Measurements from ENCODE around the gene TCEAL3.
"Not testable (repeated sequence)": the region's sequence is repeated elsewhere in the genome, so short reads cannot be mapped to it uniquely, and the experiment has no call there.

TCEAL3 gene

GRCh38 chrX:103628386-103629317 is 20.9 kb downstream of the TCEAL3 start, which contains the start of gene TCEAL1:
Gene TCEAL1, plus strand, starts transcription at chrX:103628975. Its CDS starts 942 bp downstream, at chrX:103629917.
- peak; percentile 12 for DNase-seq

DNA sequence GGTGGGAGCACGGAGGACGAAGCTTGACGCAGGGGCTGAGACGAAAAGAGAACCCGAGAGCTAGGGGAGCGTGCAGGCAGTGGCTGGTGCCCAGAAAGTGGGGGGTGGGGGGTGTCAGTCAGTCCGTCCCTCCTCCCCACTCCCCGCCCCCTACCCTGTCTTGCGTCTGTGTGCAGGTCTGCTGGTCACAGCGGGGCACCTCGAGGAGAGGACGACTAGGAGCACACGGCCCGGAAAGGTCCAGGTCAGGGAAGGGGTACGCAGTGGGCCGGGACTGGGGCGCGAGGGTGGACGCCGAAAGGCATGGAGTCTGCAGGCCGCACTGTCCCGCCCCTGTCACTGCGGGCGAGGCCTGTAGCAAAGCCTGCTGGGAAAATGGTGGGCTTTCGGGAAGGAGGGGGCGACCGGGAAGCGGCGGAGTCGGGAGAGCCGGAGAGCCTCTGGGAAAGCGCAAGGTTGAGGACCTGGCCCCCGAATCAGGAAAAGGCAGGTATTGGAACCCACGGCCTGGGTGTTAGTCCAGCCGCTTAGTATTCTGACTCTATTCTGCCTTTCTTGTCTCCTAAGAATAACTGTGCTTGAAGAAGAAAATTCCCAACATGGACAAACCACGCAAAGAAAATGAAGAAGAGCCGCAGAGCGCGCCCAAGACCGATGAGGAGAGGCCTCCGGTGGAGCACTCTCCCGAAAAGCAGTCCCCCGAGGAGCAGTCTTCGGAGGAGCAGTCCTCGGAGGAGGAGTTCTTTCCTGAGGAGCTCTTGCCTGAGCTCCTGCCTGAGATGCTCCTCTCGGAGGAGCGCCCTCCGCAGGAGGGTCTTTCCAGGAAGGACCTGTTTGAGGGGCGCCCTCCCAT is 21.8 kb downstream of the TCEAL3 start:
- DNase-seq, result no peak

GRCh38 chrX:103630171-103630511 is 22.4 kb downstream of the TCEAL3 start:
- no peak for DNase-seq

DNA sequence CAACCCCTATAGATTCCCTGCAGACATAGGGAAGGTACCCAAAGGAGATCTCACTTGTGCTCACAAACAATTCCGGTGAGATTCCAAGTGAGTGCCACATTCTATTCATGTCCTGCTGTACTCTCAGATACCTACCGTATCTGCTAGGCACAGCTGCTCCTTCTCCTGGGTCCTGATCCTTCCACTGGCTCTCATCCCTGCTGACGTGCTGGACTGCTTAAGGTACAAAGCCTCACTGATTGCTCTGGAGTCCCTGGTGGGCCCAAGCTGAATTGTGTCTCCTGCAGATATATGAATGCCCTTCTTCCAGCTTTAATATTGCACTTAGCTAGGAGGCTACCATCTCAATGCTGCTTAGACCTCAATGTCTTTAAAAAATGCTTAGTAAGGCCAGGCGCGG is 23.4 kb downstream of the TCEAL3 start:
- DNase-seq, result no peak

- no peak for DNase-seq
Observed at GRCh38 chrX:103635436-103635835, 27.7 kb downstream of the TCEAL3 start.

DNA sequence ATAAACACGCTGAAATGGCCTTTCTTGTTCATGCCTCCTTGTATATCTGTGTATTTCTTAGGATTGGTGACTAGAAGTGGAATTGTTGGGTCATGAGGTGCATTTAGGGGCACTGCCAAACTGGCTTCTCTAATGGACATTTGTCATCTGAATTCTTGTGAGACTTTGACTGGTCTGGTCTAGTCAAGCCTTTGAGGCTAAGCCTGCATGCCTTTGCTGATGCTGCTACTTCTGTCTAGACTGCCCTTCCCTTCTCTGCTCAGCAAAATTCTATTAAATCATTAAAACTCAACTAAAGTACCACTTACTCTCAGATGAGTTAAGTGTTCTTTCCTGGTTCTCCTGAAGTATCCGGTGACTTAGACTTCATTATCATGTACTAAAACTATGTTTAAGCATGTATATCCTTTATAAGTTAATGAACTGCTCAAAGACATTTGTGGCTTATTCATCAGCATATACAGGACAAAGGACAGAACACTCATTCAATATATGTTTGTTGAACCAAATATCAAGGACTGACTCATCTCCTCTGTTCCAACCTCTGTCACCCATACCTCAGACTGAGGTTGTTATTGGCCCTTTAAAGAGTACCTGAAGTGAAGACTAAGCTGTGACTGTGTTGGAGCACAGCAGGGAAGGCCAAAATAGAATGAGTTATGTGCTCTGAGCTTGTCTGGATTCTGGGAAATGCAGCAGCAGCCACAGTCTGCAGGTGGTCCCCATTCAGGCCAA is 30.0 kb downstream of the TCEAL3 start:
- no peak for DNase-seq

GRCh38 chrX:103638479-103639346 is 30.9 kb downstream of the TCEAL3 start:
- DNase-seq, result not testable (repeated sequence)

DNA sequence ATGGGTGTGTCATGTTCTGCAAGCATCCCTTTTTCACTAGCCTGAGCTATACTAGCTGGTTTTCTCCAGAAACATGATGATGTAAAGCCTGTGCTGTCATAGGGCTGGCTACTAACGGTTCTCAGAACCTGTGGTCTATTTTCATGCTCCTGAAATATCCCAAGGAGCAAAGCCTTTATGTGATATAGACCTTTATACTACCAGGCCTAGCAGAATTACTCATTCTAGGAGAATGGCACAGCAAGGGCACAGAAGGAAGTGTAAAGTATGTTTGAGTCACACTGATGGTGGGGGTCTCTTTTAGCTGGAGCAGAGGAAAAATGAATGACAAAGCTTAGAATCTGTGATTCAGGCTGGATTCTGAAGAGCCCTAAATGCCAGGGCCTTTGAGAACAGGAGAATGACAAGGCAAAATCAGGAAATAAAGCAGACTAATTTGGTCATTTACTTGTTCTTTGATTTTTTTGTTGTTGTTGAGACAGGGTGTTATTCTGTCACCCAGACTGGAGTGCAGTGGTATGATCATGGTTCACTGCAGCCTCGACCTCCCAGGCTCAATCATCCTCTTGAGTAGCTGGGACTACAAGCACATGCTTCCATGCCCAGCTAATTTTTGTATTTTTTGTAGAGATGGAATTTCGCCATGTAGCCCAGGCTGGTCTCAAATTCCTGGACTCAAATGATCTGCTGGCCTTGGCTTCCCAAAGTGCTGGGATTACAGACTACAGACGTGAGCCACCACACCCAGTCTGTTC is 32.8 kb downstream of the TCEAL3 start:
- DNase-seq, result no peak

DNA sequence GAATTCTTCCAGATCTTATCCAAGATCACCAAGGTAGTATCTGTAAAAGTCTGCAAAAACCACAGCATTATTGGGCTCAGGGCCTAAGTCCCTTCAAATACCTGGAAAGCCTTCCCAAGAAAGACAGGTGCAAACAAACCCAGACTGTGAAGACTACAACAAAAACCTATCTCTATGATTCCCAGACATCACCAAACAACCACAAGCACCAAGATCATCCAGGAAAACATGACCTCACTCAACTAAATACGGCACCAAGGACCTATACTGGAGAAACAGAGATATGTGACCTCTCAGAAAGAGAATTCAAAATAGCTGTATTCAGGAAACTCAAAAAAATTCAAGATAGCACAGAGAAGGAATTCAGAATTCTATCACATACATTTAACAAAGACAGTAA is 36.4 kb downstream of the TCEAL3 start:
- no peak for DNase-seq

GRCh38 chrX:103647630-103648029 is 39.9 kb downstream of the TCEAL3 start:
- DNase-seq, result no peak

DNA sequence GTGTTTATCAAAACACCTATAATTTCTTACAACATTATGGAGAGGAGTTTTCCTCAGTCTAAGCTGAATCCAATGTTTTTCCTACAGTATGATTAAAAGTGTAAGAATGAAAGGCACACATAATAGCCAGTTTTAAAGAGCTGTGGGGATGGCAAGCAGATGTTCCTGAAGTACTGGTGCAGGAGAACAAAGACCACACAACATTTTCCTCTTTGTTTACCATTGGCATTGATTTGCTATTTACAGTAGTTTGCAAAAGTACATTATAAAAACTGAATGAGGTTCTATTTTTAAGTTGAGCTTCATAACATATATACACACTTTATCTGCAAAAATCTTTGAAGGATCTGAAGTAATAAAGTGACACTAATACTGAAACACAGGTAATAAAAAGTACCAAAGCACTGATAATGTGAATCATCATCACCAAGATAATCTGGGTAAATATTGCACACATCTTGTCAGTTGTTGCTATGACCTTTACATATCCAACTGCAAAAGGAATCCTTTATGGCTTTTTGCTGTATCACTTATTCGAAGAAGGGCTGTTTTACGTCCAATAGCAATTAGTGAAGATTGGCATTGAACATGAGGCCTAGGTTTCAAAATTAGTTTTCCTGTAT is 43.5 kb downstream of the TCEAL3 start:
- no peak for DNase-seq

- not testable (repeated sequence) for DNase-seq
Observed at GRCh38 chrX:103655230-103656000, 47.7 kb downstream of the TCEAL3 start.

GRCh38 chrX:103656617-103657016 is 48.9 kb downstream of the TCEAL3 start:
- no peak for DNase-seq

- not testable (repeated sequence) for DNase-seq
Observed at GRCh38 chrX:103657066-103657465, 49.3 kb downstream of the TCEAL3 start.

GRCh38 chrX:103658681-103659433 is 51.1 kb downstream of the TCEAL3 start:
- DNase-seq, result no peak

- DNase-seq, result not testable (repeated sequence)
Observed at GRCh38 chrX:103659460-103659859, 51.7 kb downstream of the TCEAL3 start.
